AG20443 (cell line): Measurements from ENCODE around the gene NFIA.

Experiments
- DNase-seq: peaks from one replicate; pipeline ENCODE4 v3.0.0; 2012; ENCODE audit warnings: low spot score, mixed read lengths

NFIA gene

DNA sequence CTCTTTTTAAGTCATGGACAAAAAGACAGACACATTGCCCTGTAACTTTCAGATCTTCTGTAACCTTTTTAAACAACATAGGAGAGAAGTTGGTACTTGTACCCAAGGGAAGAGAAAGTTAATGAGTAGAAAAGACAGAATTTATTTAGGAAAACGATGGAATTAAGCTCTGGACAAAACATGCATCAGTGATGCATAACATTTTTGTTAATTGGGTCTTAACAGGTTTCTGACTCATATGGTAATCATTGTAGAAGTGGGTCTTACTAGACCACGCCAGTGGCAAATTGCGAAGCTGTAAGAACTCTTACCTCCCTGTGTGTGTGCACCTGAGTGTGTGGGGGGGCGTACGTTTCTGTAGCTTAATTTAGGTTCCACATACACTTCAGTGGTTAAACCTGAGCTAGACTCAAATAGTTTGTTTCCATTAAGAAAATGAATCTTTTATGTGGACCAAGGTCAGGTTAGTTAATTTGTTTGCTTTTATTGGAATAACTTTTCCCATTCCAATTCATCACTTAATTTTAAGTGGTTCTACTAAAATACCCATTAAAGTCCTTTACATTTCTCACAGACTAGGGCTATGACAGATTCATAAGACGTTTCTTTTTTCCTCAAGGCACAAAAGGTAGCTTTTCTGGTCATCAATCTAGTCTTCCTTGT, 48.1 kb downstream of the NFIA start:
- DNase-seq = no peak

DNA sequence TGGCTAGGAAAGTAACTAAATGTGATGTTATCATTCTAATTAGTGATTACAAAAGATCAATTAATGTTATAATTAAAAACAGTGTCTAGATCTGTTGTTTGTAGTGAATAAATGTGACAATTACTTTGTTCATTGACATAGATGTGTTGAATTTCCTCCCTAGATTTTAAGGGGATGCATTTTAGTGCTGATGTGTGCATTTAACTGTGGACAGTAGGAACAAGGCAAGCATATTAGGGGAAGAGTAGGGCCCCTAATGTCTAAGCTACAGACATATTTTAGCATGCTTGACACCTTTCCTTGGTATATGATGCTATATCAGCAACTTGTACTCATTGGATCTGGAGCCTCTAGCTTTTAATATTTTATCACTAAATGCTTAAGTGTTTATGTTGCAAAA, 48.9 kb downstream of the NFIA start:
- no peak for DNase-seq

GRCh38 chr1:61131716-61132115, 49.4 kb downstream of the NFIA start:
- no peak for DNase-seq

- DNase-seq = no peak
Measured at GRCh38 chr1:61132176-61132638, 49.8 kb downstream of the NFIA start.

GRCh38 chr1:61132645-61133334, 50.4 kb downstream of the NFIA start:
- no peak for DNase-seq

DNA sequence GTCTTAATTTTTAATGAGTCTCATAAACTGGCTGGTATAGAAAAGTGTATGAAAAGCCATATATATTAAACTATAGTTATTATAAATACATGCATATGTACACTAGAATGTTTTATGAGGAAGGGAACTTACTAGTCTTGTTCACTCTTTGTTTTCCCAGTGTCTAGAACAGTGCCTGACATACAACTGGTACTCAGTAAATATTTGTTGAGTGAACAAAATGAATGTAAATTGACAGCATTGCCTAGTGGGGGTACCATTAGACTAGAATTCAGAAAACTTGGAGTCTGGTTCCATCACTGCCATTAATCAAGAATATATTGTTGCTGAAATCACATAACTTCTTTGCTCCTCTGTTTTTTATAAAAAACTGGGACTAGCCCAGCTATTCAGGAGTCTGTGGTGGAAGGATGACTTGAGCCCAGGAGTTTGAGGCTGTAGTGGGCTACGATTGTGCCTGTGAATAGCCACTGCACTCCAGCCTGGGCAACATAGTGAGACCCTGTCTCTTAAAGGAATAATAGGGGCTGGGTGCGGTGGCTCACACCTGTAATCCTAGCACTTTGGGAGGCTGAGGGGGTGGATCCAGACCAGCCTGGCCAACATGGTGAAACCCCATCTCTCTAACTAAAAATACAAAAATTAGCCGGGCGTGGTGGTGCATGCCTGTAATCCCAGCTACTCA, 51.1 kb downstream of the NFIA start:
- no peak for DNase-seq

- no peak for DNase-seq
Measured at GRCh38 chr1:61135291-61135690, 52.9 kb downstream of the NFIA start.

DNA sequence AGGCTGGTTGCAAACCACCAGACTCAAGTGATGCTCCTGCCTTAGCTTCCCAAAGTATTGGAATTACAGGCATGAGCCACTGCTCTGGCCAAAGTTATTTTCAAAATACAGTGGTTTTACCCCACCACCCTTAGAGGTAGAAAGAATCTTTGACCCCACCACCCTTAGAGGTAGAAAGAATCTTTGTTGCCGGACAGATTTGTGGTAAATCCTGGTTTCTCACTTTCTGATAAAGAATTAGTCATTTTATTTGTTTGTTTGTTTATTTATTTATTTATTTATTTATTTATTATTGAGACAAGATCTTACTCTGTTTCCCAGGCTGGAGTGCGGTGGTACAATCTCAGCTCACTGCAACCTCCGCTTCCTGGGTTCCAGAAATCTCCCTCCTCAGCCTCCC, 55.9 kb downstream of the NFIA start:
- no peak for DNase-seq

DNA sequence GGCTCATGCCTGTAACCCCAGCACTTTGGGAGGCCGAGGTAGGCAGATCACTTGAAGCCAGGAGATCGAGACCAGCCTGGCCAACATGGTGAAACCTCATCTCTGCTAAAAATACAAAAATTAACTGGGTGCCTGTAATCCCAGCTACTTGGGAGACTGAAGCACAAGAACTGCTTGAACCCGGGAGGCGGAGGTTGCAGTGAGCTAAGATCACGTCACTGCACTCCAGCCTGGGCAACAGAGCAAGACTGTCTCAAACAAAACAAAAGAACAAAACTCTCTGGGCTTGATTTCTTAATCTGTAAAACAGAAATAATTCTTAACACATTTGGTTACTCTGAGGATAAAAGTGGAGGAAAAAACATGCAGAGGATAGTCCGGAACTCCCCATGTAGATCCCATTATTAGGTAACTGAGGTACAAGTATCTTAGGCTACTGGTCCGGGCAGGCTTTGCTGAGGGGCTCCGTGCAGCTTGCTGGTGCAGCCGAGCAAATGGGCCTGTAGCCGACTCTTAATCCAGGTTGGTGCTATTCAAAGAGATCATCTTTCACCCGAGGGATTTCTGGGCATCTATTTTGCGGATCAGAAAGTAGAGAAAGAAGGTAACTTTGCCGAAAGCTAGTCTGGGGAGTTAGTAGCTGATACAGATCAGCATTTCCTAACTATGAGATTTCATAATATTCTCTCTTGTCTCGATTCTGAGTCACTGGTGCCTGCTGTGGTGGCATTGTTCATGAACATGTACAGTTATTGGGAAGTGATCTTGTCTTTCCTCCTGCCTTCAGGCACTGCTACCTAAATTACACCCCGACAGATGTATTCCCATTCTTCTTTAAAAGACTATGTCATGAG, 56.8 kb downstream of the NFIA start:
- DNase-seq = peak; percentile 67

DNA sequence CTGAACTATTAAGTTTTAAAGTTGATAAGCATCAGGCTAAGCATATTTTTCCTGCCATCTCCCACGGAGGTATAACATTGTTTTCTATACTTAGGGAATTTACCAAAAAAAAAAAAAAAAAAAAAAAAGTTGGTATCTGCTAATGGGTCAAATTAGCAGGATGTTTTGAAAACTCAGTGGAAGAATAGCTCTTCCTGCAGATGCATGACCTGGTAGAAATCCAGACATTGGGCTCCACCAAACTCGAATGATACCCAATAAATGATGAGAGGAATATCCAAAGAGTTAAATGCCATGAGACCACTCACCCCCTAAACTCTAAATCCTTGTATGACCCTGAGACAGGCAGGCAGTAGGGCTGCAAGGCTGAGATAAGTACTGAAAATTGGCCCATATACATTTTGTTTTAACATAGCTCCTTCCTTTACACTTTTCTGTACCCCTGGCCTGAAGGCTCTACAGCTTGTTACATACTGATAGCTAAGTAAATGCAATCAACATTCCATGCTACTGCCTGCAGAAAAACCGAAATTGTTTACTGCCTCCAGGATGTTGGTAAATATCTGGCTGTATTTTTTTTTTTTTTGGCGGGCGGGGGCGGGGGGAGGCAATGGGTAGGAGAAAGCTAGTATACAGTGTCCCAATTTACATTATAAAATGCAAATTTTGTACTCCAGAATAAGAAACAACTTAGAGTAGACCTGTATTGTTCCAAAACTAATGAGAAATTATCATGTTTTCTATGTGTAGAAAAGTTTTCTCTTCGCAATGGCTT, 57.6 kb downstream of the NFIA start:
- DNase-seq = no peak

DNA sequence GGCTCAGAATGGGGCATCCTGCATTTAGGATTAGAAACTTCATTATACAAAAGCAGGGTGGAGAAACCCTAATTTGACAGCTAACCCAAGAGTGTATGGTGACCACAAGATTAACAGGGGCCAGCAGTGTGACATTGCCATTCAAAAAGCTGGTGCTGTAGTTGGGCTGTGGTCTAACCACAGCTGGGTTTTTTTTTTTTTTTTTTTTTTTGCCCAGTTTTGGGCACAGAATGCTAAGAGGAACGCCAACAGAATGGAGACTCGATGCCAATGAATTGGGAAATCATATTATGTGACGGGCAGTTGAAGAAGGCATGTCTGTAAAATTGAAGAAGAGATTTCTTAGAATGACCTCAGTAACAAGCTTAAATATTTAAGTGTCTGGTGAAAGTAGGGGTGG, 58.4 kb downstream of the NFIA start:
- no peak for DNase-seq

- peak; percentile 22 for DNase-seq
Measured at GRCh38 chr1:61141288-61142042, 59.1 kb downstream of the NFIA start.

DNA sequence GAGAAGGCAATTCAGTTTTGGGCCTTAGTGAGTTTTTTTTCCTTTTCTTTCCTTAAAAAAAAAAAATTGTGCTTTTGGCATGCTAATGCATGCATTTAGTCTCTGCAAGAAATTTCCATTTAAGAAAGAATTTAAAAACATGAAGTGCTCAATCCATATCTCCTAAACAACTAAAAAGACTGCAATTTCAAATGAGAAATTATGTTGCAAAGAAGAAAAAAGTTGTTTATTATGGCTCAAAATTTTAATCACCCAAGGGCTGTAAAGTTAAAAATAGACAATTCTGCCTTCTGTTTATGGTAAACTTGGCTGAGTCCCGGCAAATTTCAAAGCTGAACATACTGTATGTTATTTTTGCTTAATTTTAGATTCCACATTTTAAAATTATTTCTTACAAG, 59.7 kb downstream of the NFIA start:
- DNase-seq = no peak

GRCh38 chr1:61142726-61143500, 60.6 kb downstream of the NFIA start:
- no peak for DNase-seq

DNA sequence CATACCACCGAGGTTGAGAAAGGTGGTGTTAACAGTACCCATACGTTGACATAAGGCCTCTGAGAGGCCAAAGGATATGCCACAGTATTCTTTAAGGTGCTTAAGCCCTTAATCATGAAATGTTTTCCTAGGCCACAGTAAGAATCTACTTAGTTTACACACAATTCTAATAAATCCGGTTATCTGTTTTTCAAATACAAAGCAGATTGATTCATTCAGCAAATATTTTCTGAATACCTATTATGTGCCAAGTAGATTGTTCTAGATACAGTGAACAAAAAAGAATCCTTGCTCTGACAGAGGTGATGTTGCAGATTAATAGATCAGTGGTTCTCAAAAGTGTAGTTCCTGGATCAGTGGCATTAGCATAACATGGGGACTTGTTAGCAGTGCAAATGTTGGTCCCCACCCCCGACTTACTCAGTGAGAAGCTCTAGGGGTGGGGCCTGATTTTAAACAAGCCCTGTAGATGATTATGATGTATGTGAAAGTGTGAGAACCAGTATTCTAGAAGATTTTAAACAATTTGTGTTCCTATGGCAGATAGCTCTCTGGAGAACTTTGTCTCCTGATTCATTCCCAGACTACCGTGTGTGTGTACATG, 61.6 kb downstream of the NFIA start:
- DNase-seq = no peak

DNA sequence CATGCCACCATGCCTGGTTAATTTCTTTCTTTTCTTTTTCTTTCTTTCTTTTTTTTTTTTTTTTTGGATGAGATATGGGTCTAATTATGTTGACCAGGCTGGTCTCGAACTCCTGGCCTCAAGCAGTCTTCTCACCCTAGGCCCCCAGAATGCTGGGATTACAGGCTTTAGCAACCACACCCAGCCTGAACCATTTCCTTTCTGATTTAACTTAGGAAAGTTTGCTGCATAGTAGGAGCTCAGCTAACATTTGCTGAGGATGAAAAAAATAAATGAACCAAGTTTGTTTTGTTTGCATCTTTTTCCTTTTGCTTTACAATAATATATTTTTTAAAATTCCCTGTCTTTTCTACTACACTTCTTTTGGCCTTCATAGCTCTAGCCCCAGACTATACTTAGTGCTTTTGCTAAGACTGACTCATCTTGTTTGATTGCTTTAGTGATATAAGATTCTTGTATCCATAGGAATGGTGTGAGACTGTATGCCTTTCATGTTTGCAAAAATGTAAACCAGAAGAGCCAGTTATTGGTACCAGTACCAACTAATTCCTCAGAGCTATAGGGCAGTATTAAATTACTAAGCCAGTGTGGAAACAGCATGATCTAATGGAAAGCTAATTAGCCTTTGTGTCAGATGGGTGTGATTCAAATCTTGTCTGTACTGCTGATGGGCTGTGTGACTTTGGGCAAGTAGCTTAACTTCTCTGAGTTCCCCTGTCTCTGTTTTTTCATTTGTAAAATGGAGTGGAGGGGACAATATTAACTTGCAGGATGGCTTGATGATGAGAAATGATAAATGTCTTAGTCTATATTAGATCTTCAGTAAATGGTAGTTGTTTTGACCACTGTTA, 66.9 kb downstream of the NFIA start:
- DNase-seq = no peak

DNA sequence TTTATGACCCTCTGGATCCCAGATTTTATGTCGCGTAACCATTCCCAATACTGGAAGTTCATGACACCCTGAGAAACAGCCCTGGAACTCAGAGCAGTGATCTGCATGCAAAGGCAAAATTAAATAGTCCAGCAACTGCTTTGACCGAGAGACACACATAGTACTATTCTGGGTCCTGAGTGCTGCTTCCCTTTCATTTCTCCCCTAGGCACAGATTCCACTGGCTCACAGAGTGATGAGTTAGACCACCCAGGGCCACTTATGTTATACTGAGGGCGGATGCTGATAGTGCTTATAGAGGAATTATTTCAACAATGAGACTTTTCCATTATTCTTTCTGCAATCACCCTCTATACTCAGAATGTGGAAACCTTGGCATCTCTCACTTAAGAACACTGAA, 69.2 kb downstream of the NFIA start:
- no peak for DNase-seq

DNA sequence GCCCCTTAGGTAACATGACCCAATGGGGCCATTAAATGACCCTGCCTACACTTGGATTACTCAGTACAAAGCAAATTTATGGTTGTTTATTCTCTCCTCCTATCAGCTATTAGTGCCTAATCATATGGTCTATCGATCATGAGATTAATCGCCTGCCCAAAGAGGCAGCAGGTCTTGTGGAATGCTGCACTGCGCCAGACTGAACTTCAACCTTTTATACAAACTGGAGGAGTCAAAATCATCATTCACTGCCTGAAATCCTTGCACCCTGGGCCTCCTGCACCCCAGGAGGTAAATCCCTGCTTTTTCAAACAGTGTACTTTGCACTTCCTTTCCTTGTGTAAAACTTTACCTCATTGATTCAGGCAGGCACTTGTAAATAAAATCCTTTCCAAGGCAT, 69.7 kb downstream of the NFIA start:
- DNase-seq = no peak
